Loucy (cell line): ENCODE measurements around the gene CLMN.

Experiments
- H2AFZ ChIP-seq: fragments of 200-600 bp; sonication (generic); 2 replicates; pipeline ENCODE4 v1.6.0; 2016; ENCODE audit warnings: antibody characterized with exemption, mild to moderate bottlenecking, low read length, moderate library complexity
- H3F3A ChIP-seq: fragments of 200-600 bp; 2 replicates; pipeline ENCODE4 v1.6.0; 2016; ENCODE audit warnings: antibody characterized with exemption, low read depth, mild to moderate bottlenecking
- H3K27me3 ChIP-seq: fragments of 200-600 bp; sonication (generic); 2 replicates; pipeline ENCODE4 v1.6.1; 2014; ENCODE audit warnings: low read length, mild to moderate bottlenecking; ENCODE audit not compliant: insufficient read depth, poor library complexity, severe bottlenecking
- H3K36me3 ChIP-seq: fragments of 200-600 bp; sonication (generic); 2 replicates; pipeline ENCODE4 v1.6.1; 2016; ENCODE audit warnings: low read length; ENCODE audit not compliant: insufficient read depth
- H3K4me1 ChIP-seq: fragments of 200-600 bp; sonication (generic); 2 replicates; pipeline ENCODE4 v1.5.1; 2014; ENCODE audit warnings: low read length, mild to moderate bottlenecking; ENCODE audit not compliant: insufficient read depth, poor library complexity, severe bottlenecking
- H3K4me2 ChIP-seq: fragments of 200-600 bp; sonication (generic); 2 replicates; pipeline ENCODE4 v1.6.0; 2014; ENCODE audit warnings: antibody characterized with exemption, low read length, low read depth, mild to moderate bottlenecking; ENCODE audit not compliant: poor library complexity, severe bottlenecking
- H3K4me3 ChIP-seq: fragments of 200-600 bp; sonication (generic); 2 replicates; pipeline ENCODE4 v1.5.1; 2014; ENCODE audit warnings: low read length, mild to moderate bottlenecking, mixed read lengths; ENCODE audit not compliant: poor library complexity, severe bottlenecking
- H3K79me2 ChIP-seq: fragments of 200-600 bp; sonication (generic); 2 replicates; pipeline ENCODE4 v1.6.1; 2014; ENCODE audit warnings: low read length; ENCODE audit not compliant: insufficient read depth
- H3K9ac ChIP-seq: fragments of 200-600 bp; sonication (generic); 2 replicates; pipeline ENCODE4 v1.6.0; 2014; ENCODE audit warnings: mild to moderate bottlenecking, low read depth, low read length, moderate library complexity; ENCODE audit not compliant: poor library complexity, severe bottlenecking
- H3K9me2 ChIP-seq: fragments of 200-600 bp; sonication (generic); replicated peaks from 2 replicates; pipeline ENCODE4 v1.6.1; 2016; ENCODE audit warnings: low read depth, low read length, mixed read lengths
- H3K9me3 ChIP-seq: fragments of 200-600 bp; sonication (generic); 2 replicates; pipeline ENCODE4 v1.6.1; 2014; ENCODE audit warnings: mild to moderate bottlenecking, antibody characterized with exemption, low read length, low read depth; ENCODE audit not compliant: insufficient read depth
- H4K20me1 ChIP-seq: fragments of 200-600 bp; sonication (generic); 2 replicates; pipeline ENCODE4 v1.6.0; 2014; ENCODE audit warnings: antibody characterized with exemption, low read length, mild to moderate bottlenecking; ENCODE audit not compliant: insufficient read depth, poor library complexity, severe bottlenecking
- CTCF ChIP-seq: fragments of 200-600 bp; sonication (generic); conservative IDR thresholded peaks from 2 replicates; pipeline ENCODE4 v1.5.1; 2014; ENCODE audit warnings: mild to moderate bottlenecking, antibody characterized with exemption, low read length
- EZH2phosphoT487 ChIP-seq: fragments of 200-600 bp; IDR thresholded peaks from 2 replicates; pipeline ENCODE4 v1.6.1; 2018; ENCODE audit warnings: antibody characterized with exemption, mild to moderate bottlenecking, moderate library complexity, borderline replicate concordance

Gene CLMN

GRCh38 chr14:95282354-95282985, 37.2 kb downstream of the CLMN start:
- H3K79me2 ChIP-seq: no peaks in the 10 kb centered on the region
- no peak overlapping the region for H3K9ac ChIP-seq
- no peaks in the 10 kb centered on the region for H3K4me1 ChIP-seq
- H3K9me3 ChIP-seq: no peaks in the 10 kb centered on the region
- no peaks in the 10 kb centered on the region for H3K9me2 ChIP-seq
- no peak for TF ChIP-seq EZH2phosphoT487
- TF ChIP-seq CTCF: no peak
- H3K4me2 ChIP-seq: no peak overlapping the region
- H4K20me1 ChIP-seq: no peaks in the 10 kb centered on the region
- no peak overlapping the region for H3K4me3 ChIP-seq
- no peak overlapping the region for H2AFZ ChIP-seq
- no peaks in the 10 kb centered on the region for H3K27me3 ChIP-seq
- H3K36me3 ChIP-seq: no peaks in the 10 kb centered on the region
- H3F3A ChIP-seq: no peaks in the 10 kb centered on the region

GRCh38 chr14:95281560-95282176, 38.0 kb downstream of the CLMN start:
- Histone ChIP-seq H3F3A (no peaks in the 10 kb centered on the region), H3K4me3 (no peak overlapping the region), H3K9me3 (no peaks in the 10 kb centered on the region), H2AFZ (no peak overlapping the region), H3K4me1 (no peaks in the 10 kb centered on the region), H3K27me3 (no peaks in the 10 kb centered on the region), H3K9me2 (no peaks in the 10 kb centered on the region), H3K9ac (no peak overlapping the region), H4K20me1 (no peaks in the 10 kb centered on the region), H3K79me2 (no peaks in the 10 kb centered on the region), H3K4me2 (no peak overlapping the region), H3K36me3 (no peaks in the 10 kb centered on the region)
- no peak for TF ChIP-seq CTCF
- no peak for TF ChIP-seq EZH2phosphoT487

GRCh38 chr14:95275494-95275893, 44.2 kb downstream of the CLMN start:
- Histone ChIP-seq H3K9me3 (no peaks in the 10 kb centered on the region), H3K4me1 (no peaks in the 10 kb centered on the region), H4K20me1 (no peaks in the 10 kb centered on the region), H3K27me3 (no peaks in the 10 kb centered on the region), H3K9ac (no peak overlapping the region), H2AFZ (no peak overlapping the region), H3K4me3 (no peak overlapping the region), H3F3A (no peaks in the 10 kb centered on the region), H3K36me3 (no peaks in the 10 kb centered on the region), H3K4me2 (no peak overlapping the region), H3K79me2 (no peaks in the 10 kb centered on the region), H3K9me2 (no peaks in the 10 kb centered on the region)
- TF ChIP-seq CTCF (no peak), EZH2phosphoT487 (no peak)
